ENCODE data around the gene PSIP1. TPM values are rescaled to one million over a fixed set of nuclear protein-coding genes. Genes with fewer than 3 reads are reported as not detected.

The PSIP1 gene
- total RNA-seq, 1 experiment from 2014 or later = 302 TPM

DNA sequence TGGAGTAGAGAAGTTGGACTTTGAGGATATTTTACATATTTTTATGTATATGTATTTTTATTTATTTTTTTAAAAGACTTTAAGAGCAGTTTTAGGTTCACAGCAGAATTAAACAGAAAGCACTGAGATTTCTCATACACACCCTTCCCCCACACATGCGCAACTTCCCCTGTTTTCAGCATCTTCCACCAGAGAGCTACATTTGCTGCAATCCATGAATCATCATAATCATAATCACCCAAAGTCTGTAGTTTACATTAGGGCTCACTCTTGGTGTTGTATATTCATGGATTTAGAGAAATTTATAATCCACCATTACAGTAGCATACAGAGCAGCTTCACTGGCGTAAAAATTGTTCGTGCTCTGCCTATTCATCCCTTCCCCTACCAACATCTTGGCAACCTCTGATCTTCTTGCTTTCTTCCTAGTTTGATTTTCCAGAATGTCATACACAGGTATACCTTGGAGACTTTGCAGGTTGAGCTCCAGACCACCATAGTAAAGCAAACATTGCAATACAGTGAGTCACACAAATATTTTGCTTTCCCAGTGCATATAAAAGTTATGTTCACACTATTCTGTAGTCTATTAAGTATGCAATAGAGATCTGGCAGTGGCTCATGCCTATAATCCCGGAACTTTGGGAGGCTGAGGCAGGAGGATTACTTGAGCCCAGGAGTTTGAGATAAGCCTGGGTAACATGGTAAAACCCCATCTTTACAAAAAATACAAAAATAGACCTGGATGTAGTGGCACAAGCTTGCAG lies 32.5 kb upstream of the PSIP1 start (continued):
- TF ChIP-seq, protein P1, sequence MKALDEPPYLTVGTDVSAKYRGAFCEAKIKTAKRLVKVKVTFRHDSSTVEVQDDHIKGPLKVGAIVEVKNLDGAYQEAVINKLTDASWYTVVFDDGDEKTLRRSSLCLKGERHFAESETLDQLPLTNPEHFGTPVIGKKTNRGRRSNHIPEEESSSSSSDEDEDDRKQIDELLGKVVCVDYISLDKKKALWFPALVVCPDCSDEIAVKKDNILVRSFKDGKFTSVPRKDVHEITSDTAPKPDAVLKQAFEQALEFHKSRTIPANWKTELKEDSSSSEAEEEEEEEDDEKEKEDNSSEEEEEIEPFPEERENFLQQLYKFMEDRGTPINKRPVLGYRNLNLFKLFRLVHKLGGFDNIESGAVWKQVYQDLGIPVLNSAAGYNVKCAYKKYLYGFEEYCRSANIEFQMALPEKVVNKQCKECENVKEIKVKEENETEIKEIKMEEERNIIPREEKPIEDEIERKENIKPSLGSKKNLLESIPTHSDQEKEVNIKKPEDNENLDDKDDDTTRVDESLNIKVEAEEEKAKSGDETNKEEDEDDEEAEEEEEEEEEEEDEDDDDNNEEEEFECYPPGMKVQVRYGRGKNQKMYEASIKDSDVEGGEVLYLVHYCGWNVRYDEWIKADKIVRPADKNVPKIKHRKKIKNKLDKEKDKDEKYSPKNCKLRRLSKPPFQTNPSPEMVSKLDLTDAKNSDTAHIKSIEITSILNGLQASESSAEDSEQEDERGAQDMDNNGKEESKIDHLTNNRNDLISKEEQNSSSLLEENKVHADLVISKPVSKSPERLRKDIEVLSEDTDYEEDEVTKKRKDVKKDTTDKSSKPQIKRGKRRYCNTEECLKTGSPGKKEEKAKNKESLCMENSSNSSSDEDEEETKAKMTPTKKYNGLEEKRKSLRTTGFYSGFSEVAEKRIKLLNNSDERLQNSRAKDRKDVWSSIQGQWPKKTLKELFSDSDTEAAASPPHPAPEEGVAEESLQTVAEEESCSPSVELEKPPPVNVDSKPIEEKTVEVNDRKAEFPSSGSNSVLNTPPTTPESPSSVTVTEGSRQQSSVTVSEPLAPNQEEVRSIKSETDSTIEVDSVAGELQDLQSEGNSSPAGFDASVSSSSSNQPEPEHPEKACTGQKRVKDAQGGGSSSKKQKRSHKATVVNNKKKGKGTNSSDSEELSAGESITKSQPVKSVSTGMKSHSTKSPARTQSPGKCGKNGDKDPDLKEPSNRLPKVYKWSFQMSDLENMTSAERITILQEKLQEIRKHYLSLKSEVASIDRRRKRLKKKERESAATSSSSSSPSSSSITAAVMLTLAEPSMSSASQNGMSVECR (CRISPR knock-in tag; IDR thresholded peaks at IDR 0.05; ENCODE audit: borderline replicate concordance) = no peak
- TF ChIP-seq MYBL2 (CRISPR knock-in tag; IDR thresholded peaks at IDR 0.05) (no peak), ZNF396 (CRISPR knock-in tag; IDR thresholded peaks at IDR 0.05; ENCODE audit: borderline replicate concordance) (no peak), CREM (CRISPR knock-in tag; IDR thresholded peaks at IDR 0.05) (no peak), TEAD1 (CRISPR knock-in tag; IDR thresholded peaks at IDR 0.05) (no peak), NR3C1 (CRISPR knock-in tag; conservative IDR thresholded peaks at IDR 0.05; ENCODE audit: low read depth) (no peak)

DNA sequence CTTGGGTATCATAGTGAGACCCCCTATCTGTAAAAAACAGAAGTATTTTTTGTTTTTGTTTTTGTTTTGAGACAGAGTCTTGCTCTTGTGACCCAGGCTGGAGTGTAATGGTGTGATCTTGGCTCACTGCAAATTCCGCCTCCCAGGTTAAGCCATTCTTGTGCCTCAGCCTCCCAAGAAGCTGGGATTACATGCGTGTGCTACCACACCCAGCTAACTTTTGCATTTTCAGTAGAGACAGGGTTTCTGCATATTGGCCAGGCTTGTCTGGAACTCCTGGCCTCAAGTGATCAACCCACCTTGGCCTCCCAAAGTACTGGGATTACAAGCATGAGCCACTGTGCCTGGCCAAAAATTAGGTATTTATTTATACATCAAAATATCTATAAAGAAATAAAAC lies 31.9 kb upstream of the PSIP1 start:
- H3K9me3 Mint-ChIP-seq = peaks cover 9% of the 10 kb centered on the region
- no peak for ATAC-seq
- H3K27ac Mint-ChIP-seq = no peak overlapping the region
- H3K4me1 Mint-ChIP-seq = peaks cover 6% of the 10 kb centered on the region; the same call in 1 of the 2 replicates
- H3K27me3 Mint-ChIP-seq (ENCODE audit: low read depth) = no peaks in the 10 kb centered on the region
- ChIA-PET CTCF (interaction anchor here (1.3 to 2.1 kb wide), 4 partner anchors 10 to 80 kb away, joined by 4 to 6 read pairs (median 4); partner anchors contain the start of gene CCDC171), POLR2A (no interaction called here)
- no peaks in the 10 kb centered on the region for H3K36me3 Mint-ChIP-seq
- H3K4me3 Mint-ChIP-seq = no peak overlapping the region
- DNase-seq (ENCODE audit: low spot score) = no peak
- TF ChIP-seq, protein P2, sequence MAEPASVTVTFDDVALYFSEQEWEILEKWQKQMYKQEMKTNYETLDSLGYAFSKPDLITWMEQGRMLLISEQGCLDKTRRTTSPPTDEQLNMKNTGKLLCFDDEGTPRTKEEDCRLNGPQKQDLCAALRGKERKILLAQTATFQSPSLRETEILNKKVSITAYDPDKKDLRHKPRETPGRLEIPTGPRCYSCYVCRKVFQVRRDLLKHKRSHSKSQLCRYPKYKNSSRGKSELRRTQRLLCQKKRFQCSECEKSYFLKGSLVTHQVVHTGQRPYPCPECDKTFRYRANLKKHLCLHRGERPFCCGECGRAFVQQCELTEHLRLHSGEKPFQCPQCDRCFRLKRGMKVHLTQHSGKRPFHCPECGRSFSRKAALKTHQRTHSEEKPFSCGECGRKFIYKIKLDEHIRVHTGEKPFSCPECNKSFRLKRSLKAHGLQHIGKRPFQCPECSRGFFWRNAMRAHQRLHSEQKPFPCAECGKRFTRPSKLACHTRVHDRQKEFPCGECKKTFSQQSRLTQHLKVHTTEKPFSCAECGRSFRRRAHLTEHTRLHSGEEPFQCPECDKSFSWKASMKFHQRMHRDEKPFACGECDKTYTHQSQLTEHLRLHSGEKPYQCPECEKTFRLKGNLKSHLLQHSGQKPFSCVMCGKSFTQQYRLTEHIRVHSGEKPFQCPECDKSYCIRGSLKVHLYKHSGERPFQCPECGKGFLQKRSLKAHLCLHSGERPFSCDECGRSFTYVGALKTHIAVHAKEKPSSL (CRISPR knock-in tag; conservative IDR thresholded peaks at IDR 0.05) = no peak
- TF ChIP-seq ZNF138 (CRISPR knock-in tag; conservative IDR thresholded peaks at IDR 0.05) = no peak
- TF ChIP-seq ZNF416 (CRISPR knock-in tag; IDR thresholded peaks at IDR 0.05) = no peak
- no peak for TF ChIP-seq ZNF396 (CRISPR knock-in tag; IDR thresholded peaks at IDR 0.05; ENCODE audit: borderline replicate concordance)
- TF ChIP-seq, protein P3, sequence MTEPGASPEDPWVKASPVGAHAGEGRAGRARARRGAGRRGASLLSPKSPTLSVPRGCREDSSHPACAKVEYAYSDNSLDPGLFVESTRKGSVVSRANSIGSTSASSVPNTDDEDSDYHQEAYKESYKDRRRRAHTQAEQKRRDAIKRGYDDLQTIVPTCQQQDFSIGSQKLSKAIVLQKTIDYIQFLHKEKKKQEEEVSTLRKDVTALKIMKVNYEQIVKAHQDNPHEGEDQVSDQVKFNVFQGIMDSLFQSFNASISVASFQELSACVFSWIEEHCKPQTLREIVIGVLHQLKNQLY (CRISPR knock-in tag; IDR thresholded peaks at IDR 0.05) = no peak
- TF ChIP-seq RORB (CRISPR knock-in tag; IDR thresholded peaks at IDR 0.05) = no peak
- TF ChIP-seq, protein P4, sequence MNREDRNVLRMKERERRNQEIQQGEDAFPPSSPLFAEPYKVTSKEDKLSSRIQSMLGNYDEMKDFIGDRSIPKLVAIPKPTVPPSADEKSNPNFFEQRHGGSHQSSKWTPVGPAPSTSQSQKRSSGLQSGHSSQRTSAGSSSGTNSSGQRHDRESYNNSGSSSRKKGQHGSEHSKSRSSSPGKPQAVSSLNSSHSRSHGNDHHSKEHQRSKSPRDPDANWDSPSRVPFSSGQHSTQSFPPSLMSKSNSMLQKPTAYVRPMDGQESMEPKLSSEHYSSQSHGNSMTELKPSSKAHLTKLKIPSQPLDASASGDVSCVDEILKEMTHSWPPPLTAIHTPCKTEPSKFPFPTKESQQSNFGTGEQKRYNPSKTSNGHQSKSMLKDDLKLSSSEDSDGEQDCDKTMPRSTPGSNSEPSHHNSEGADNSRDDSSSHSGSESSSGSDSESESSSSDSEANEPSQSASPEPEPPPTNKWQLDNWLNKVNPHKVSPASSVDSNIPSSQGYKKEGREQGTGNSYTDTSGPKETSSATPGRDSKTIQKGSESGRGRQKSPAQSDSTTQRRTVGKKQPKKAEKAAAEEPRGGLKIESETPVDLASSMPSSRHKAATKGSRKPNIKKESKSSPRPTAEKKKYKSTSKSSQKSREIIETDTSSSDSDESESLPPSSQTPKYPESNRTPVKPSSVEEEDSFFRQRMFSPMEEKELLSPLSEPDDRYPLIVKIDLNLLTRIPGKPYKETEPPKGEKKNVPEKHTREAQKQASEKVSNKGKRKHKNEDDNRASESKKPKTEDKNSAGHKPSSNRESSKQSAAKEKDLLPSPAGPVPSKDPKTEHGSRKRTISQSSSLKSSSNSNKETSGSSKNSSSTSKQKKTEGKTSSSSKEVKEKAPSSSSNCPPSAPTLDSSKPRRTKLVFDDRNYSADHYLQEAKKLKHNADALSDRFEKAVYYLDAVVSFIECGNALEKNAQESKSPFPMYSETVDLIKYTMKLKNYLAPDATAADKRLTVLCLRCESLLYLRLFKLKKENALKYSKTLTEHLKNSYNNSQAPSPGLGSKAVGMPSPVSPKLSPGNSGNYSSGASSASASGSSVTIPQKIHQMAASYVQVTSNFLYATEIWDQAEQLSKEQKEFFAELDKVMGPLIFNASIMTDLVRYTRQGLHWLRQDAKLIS (CRISPR knock-in tag; IDR thresholded peaks at IDR 0.05; ENCODE audit: borderline replicate concordance) = no peak
- TF ChIP-seq ESRRA (CRISPR knock-in tag; IDR thresholded peaks at IDR 0.05; ENCODE audit: borderline replicate concordance) = no peak
- TF ChIP-seq, protein P5, sequence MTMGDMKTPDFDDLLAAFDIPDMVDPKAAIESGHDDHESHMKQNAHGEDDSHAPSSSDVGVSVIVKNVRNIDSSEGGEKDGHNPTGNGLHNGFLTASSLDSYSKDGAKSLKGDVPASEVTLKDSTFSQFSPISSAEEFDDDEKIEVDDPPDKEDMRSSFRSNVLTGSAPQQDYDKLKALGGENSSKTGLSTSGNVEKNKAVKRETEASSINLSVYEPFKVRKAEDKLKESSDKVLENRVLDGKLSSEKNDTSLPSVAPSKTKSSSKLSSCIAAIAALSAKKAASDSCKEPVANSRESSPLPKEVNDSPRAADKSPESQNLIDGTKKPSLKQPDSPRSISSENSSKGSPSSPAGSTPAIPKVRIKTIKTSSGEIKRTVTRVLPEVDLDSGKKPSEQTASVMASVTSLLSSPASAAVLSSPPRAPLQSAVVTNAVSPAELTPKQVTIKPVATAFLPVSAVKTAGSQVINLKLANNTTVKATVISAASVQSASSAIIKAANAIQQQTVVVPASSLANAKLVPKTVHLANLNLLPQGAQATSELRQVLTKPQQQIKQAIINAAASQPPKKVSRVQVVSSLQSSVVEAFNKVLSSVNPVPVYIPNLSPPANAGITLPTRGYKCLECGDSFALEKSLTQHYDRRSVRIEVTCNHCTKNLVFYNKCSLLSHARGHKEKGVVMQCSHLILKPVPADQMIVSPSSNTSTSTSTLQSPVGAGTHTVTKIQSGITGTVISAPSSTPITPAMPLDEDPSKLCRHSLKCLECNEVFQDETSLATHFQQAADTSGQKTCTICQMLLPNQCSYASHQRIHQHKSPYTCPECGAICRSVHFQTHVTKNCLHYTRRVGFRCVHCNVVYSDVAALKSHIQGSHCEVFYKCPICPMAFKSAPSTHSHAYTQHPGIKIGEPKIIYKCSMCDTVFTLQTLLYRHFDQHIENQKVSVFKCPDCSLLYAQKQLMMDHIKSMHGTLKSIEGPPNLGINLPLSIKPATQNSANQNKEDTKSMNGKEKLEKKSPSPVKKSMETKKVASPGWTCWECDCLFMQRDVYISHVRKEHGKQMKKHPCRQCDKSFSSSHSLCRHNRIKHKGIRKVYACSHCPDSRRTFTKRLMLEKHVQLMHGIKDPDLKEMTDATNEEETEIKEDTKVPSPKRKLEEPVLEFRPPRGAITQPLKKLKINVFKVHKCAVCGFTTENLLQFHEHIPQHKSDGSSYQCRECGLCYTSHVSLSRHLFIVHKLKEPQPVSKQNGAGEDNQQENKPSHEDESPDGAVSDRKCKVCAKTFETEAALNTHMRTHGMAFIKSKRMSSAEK (CRISPR knock-in tag; IDR thresholded peaks at IDR 0.05; ENCODE audit: borderline replicate concordance) = no peak
- TF ChIP-seq, protein P6, sequence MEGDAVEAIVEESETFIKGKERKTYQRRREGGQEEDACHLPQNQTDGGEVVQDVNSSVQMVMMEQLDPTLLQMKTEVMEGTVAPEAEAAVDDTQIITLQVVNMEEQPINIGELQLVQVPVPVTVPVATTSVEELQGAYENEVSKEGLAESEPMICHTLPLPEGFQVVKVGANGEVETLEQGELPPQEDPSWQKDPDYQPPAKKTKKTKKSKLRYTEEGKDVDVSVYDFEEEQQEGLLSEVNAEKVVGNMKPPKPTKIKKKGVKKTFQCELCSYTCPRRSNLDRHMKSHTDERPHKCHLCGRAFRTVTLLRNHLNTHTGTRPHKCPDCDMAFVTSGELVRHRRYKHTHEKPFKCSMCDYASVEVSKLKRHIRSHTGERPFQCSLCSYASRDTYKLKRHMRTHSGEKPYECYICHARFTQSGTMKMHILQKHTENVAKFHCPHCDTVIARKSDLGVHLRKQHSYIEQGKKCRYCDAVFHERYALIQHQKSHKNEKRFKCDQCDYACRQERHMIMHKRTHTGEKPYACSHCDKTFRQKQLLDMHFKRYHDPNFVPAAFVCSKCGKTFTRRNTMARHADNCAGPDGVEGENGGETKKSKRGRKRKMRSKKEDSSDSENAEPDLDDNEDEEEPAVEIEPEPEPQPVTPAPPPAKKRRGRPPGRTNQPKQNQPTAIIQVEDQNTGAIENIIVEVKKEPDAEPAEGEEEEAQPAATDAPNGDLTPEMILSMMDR (IDR thresholded peaks at IDR 0.05) = no peak
- no peak for TF ChIP-seq FOXJ3 (CRISPR knock-in tag; IDR thresholded peaks at IDR 0.05; ENCODE audit: borderline replicate concordance)
- TF ChIP-seq ZNF671 (CRISPR knock-in tag; IDR thresholded peaks at IDR 0.05) = no peak
- no peak for TF ChIP-seq IRF2 (CRISPR knock-in tag; IDR thresholded peaks at IDR 0.05; ENCODE audit: borderline replicate concordance, low read depth)

All from WTC11 (cell line).